Urinary bladder (tissue), 4 donors: Measurements from ENCODE around the gene CDPF1. TPM values are rescaled to one million over a fixed set of nuclear protein-coding genes. Genes with fewer than 3 reads are reported as not detected.

Experiments
- DNase-seq: peaks from one replicate; pipeline ENCODE4 v3.0.0-alpha.2; 2015; ENCODE audit errors: extremely low spot score
- H3K27ac ChIP-seq: one replicate; pipeline ENCODE4 v1.5.1; 2013; ENCODE audit warnings: low read depth, mild to moderate bottlenecking, moderate library complexity
- H3K36me3 ChIP-seq: one replicate; pipeline ENCODE4 v1.6.1; 2013; ENCODE audit warnings: mild to moderate bottlenecking, moderate library complexity; ENCODE audit not compliant: insufficient read depth
- H3K4me1 ChIP-seq: one replicate; pipeline ENCODE4 v1.6.1; 2013; ENCODE audit warnings: mild to moderate bottlenecking, moderate library complexity; ENCODE audit not compliant: insufficient read depth
- H3K4me3 ChIP-seq: one replicate; pipeline ENCODE4 v1.5.1; 2013; ENCODE audit warnings: low read depth, low read length
- WGBS: extraction: QIAGEN DNeasy Blood & Tissue Kit; methylation state at CpG from one replicate; pipeline ENCODE4 v1.1.7; 2013; 5-methylcytosine and 5-hydroxymethylcytosine counted together
- polyA plus RNA-seq: library from polyadenylated mRNA; stranded (reverse); fragments of 200-250 nt; gene quantifications from one replicate; pipeline ENCODE4 v1.2.3, GENCODE V29; 2013
- total RNA-seq: library from RNA; depleted of rRNA; stranded (reverse); fragments of >200 nt; gene quantifications from one replicate; pipeline ENCODE4 v1.2.3, GENCODE V29; 2014
- donor health status: healthy with polysubstance abuse.
- donor health status: healthy.

Gene CDPF1
- total and polyA plus RNA-seq, 2 donors: 9.0 to 20.0 TPM

DNA sequence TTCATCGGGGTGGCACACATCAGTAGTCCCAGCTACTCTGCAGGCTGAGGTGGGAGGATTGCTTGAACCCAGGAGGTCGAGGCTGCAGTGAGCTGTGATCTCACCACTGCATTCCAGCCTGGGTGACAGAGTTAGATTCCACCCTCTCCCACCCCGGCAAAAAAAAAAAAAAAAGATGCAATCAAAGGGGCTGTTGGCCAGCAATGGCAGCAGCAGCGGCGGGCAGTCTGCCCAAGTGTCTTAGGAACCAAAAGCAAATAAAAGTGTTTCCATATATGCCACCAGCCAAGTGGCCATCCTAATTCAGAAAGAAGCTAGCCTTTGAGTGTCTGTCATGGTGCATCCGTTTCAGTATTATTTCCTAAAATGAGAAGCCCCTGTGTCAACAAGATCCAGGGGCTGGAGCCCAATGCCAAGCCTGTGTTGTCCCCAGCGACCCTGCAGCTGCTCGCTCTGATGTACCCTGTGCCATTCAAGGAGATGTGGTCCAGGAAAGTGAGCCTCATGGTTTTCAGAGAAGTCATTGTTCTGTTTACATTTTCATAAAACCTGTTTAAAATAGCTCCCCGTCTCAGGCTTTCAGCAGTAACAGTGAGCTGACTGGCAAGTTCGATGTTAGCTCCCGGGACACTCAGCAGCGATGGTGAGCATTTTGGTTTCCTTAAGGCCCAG is 12.5 kb downstream of the CDPF1 start:
- WGBS: 46% methylated on average over 12 of the region's 12 CpGs
- no peak overlapping the region for H3K4me3 ChIP-seq
- H3K4me1 ChIP-seq: no peaks in the 10 kb centered on the region
- no peaks in the 10 kb centered on the region for H3K36me3 ChIP-seq
- no peak overlapping the region for H3K27ac ChIP-seq
- DNase-seq: no peak

DNA sequence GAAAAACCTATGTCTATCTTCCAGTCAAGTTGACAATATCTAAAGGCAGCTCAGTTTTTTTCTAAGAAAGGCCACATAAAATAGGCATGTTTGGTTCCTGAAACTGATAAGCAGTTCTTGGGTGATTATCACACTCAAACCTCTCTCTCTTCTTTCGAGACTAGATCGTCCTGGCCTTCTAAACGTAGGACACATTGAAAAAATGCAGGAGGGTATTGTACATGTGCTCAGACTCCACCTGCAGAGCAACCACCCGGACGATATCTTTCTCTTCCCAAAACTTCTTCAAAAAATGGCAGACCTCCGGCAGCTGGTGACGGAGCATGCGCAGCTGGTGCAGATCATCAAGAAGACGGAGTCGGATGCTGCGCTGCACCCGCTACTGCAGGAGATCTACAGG is 15.1 kb downstream of the CDPF1 start:
- H3K27ac ChIP-seq: no peak overlapping the region
- peaks cover 2% of the 10 kb centered on the region for H3K36me3 ChIP-seq
- 93% methylated on average over 12 of the region's 12 CpGs for WGBS
- DNase-seq: no peak
- no peaks in the 10 kb centered on the region for H3K4me1 ChIP-seq
- H3K4me3 ChIP-seq: no peak overlapping the region

- H3K27ac ChIP-seq: no peak overlapping the region
- DNase-seq: no peak
- no peaks in the 10 kb centered on the region for H3K4me1 ChIP-seq
- no peak overlapping the region for H3K4me3 ChIP-seq
- WGBS: 45% methylated on average over 9 of the region's 9 CpGs
- H3K36me3 ChIP-seq: peaks cover 2% of the 10 kb centered on the region
Observed at GRCh38 chr22:46233231-46233630, 16.9 kb downstream of the CDPF1 start.

DNA sequence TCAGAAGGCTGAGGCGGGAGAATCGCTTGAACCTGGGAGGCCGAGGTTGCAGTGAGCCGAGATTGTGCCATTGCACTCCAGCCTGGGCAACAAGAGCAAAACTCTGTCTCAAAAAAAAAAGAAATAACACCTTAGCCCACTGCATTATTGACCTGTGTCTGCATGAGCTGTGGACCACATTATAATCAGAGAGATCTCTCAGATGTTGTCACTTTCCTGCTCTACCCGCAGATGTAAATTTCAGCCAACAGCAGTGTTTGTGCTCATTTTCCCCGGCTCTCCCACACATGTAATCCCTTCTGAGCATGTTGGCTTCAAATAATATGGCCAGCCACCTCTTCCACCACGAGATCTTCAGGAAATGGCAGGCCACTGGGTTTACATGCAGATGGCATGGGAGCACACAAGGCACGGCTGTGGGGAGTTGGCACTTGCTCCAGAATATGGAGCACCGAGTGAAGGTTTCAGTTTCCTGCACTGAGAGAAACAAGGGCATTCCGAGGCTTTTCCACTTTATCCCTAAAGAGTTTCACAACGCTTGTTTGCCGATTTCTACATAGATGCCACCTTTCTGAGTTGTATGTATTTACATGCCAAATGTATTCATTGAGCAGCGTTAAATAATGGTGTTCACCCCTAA is 19.7 kb downstream of the CDPF1 start:
- no peak for DNase-seq
- Histone ChIP-seq H3K27ac (no peak overlapping the region), H3K4me3 (no peak overlapping the region), H3K36me3 (peaks cover 2% of the 10 kb centered on the region), H3K4me1 (no peaks in the 10 kb centered on the region)
- WGBS: 77% methylated on average over 13 of the region's 13 CpGs

GRCh38 chr22:46229701-46230100 is 20.4 kb downstream of the CDPF1 start:
- no peak for DNase-seq
- Histone ChIP-seq H3K36me3 (peaks cover 2% of the 10 kb centered on the region), H3K27ac (no peak overlapping the region), H3K4me3 (no peak overlapping the region), H3K4me1 (no peaks in the 10 kb centered on the region)
- 90% methylated on average over 8 of the region's 8 CpGs for WGBS

- Histone ChIP-seq H3K36me3 (no peaks in the 10 kb centered on the region), H3K27ac (no peak overlapping the region), H3K4me3 (no peak overlapping the region), H3K4me1 (no peaks in the 10 kb centered on the region)
- WGBS: 95% methylated on average over 7 of the region's 7 CpGs
- no peak for DNase-seq
Observed at GRCh38 chr22:46226577-46226976, 23.5 kb downstream of the CDPF1 start.

GRCh38 chr22:46225631-46226030 is 24.5 kb downstream of the CDPF1 start:
- 92% methylated on average over 7 of the region's 7 CpGs for WGBS

GRCh38 chr22:46224898-46225290 is 25.2 kb downstream of the CDPF1 start:
- 77% methylated on average over 10 of the region's 10 CpGs for whole genome bisulfite sequencing
- H3K36me3 ChIP-seq: no peaks in the 10 kb centered on the region
- no peaks in the 10 kb centered on the region for H3K4me1 ChIP-seq
- no peak for DNase-seq
- H3K27ac ChIP-seq: no peak overlapping the region
- H3K4me3 ChIP-seq: no peak overlapping the region

More at GRCh38 chr22:46225631-46226030, 24.5 kb downstream of the CDPF1 start:
- Histone ChIP-seq H3K27ac (no peak overlapping the region), H3K4me1 (no peaks in the 10 kb centered on the region), H3K36me3 (no peaks in the 10 kb centered on the region), H3K4me3 (no peak overlapping the region)
- no peak for DNase-seq

DNA sequence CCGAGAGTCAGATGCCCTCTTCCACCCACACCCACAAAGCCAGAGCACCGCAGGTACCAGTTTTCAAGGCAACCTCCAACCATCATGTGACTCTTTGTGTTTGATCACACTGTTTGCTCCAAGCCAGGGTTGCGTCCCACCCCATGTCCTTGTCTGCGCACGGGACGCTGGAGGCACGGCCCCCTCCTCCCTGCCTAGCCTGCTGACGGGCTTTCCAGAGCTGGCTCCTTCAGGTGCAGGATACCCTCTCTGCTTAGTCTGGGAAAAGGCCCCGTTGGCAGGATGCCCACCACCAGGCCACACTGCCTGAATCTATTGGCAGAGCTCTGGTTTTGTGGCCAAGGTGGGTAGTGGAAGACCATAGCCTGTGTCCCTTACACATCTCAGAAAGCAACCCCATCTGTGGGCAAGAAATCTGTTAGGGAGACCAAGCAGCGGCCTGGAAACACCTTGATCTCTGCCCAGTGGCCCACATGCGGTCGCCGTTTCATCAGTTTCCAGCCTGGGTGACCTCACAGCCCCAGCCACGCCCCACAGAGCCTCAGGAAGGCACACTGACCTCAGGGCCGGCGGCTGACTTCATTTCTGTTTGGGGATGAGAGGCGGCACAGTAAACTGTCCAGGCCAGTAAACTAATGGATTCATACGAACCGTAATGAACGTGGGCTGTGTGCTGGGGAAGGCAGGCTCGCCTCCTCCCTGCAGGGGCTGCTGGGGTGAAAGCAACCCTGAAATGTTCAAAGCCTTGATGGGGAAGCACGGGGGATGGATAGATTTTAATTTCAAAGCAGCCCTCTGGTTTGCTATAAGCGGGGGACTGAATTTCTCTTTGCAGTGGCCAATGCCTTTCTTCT is 25.8 kb downstream of the CDPF1 start:
- Histone ChIP-seq H3K4me1 (no peaks in the 10 kb centered on the region), H3K36me3 (peaks cover 2% of the 10 kb centered on the region), H3K4me3 (no peak overlapping the region), H3K27ac (no peak overlapping the region)
- no peak for DNase-seq
- 86% methylated on average over 23 of the region's 23 CpGs for WGBS

- 94% methylated on average over 5 of the region's 5 CpGs for WGBS
- Histone ChIP-seq H3K4me1 (no peaks in the 10 kb centered on the region), H3K36me3 (peaks cover 2% of the 10 kb centered on the region), H3K4me3 (no peak overlapping the region), H3K27ac (no peak overlapping the region)
- no peak for DNase-seq
Observed at GRCh38 chr22:46220921-46221320, 29.2 kb downstream of the CDPF1 start.

DNA sequence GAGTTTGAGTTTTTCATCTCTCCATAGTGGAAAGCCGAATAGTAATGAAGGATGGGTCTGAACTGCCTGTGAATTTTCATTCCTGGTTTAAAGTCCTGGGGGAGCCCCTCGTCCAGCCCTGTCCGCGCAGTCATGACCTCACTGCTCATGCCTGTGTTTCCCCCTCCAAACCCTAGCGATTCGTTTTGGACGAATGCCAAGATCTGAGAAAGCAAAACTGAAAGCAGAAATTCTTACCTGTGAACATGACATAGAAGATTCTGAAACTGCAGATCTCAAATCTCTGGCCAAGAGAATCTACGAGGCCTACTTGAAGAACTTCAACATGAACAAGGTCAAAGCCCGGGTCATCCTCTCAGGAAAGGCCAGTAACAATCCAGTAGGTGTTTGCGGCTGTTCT is 30.5 kb downstream of the CDPF1 start:
- 84% methylated on average over 10 of the region's 10 CpGs for WGBS
- H3K36me3 ChIP-seq: peaks cover 2% of the 10 kb centered on the region
- no peak overlapping the region for H3K27ac ChIP-seq
- DNase-seq: no peak
- H3K4me1 ChIP-seq: no peaks in the 10 kb centered on the region
- H3K4me3 ChIP-seq: no peak overlapping the region

- H3K27ac ChIP-seq: no peak overlapping the region
- no peaks in the 10 kb centered on the region for H3K4me1 ChIP-seq
- DNase-seq: no peak
- WGBS: 97% methylated on average over 28 of the region's 28 CpGs
- H3K4me3 ChIP-seq: no peak overlapping the region
- peaks cover 1% of the 10 kb centered on the region for H3K36me3 ChIP-seq
Observed at GRCh38 chr22:46214616-46215015, 35.5 kb downstream of the CDPF1 start.

DNA sequence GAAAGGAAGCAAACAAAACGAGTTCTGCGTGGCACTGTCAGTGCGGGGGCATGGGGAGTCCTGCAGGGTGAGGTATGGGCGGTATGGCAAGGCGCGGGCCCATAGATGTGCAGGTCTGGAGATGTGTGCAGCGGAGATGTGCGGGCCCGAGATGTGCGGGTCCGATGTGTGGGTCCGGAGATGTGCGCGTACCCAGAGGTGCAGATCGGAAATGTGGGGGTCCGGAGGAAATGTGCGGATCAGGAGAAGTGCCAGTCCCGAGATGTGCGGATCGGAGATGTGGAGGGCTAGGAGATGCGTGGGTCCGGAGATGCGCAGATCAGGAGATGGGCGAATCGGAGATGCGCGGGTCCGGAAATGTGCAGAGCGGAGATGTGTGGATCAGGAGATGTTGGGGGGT is 35.9 kb downstream of the CDPF1 start:
- DNase-seq: no peak
- whole genome bisulfite sequencing: 97% methylated on average over 29 of the region's 29 CpGs
- H3K4me1 ChIP-seq: no peaks in the 10 kb centered on the region
- H3K4me3 ChIP-seq: no peak overlapping the region
- no peak overlapping the region for H3K27ac ChIP-seq
- no peaks in the 10 kb centered on the region for H3K36me3 ChIP-seq

DNA sequence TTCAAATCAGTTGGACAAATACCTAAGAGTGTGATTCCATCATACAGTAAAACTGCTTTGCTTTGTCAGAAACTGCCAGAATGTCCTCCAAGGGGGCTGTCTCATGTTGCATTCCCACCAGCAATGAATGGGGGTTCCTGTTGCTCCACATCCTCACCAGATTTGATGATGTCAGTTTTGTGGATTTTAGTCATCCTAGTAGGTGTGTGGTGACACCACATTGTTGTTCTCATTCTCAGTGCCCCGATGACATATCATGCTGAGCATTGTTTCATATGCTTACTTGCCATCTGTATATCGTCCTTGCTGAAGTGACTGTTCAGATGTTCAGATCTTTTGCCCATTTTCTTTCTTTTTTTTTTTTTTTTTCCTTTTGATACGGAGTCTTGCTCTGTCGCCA is 37.0 kb downstream of the CDPF1 start:
- no peak overlapping the region for H3K27ac ChIP-seq
- 96% methylated on average over 4 of the region's 4 CpGs for WGBS
- H3K4me3 ChIP-seq: no peak overlapping the region
- no peaks in the 10 kb centered on the region for H3K4me1 ChIP-seq
- DNase-seq: no peak
- H3K36me3 ChIP-seq: no peaks in the 10 kb centered on the region
